C4-2B (cell line): ENCODE data around the gene MKX.

ENCODE experiments used
- CTCF ChIP-seq: fragments of 450-650 bp; conservative IDR thresholded peaks from 2 replicates; pipeline ENCODE4 v1.5.1; 2017; ENCODE audit warnings: mild to moderate bottlenecking
- ZFX ChIP-seq: fragments of 450-650 bp; IDR thresholded peaks from 2 replicates; pipeline ENCODE4 v1.6.1; 2017

- TF ChIP-seq CTCF, result no peak
- TF ChIP-seq ZFX, result no peak
Measured at GRCh38 chr10:27792216-27792615, 46.6 kb upstream of the MKX start.
